C1 segment of cervical spinal cord (tissue), 14 donors: ENCODE measurements around the gene ZNF799.
A peak's percentile ranks its signal among the peaks of the same experiment; 100 is the strongest.
"Not testable (repeated sequence)": the region's sequence is repeated elsewhere in the genome, so short reads cannot be mapped to it uniquely, and the experiment has no call there.

Experiments used
- DNase-seq, 14 donors: peaks; one replicate each; lab custom pipeline; 2025; lab: John Stamatoyannopoulos, UW

ZNF799 gene

DNA sequence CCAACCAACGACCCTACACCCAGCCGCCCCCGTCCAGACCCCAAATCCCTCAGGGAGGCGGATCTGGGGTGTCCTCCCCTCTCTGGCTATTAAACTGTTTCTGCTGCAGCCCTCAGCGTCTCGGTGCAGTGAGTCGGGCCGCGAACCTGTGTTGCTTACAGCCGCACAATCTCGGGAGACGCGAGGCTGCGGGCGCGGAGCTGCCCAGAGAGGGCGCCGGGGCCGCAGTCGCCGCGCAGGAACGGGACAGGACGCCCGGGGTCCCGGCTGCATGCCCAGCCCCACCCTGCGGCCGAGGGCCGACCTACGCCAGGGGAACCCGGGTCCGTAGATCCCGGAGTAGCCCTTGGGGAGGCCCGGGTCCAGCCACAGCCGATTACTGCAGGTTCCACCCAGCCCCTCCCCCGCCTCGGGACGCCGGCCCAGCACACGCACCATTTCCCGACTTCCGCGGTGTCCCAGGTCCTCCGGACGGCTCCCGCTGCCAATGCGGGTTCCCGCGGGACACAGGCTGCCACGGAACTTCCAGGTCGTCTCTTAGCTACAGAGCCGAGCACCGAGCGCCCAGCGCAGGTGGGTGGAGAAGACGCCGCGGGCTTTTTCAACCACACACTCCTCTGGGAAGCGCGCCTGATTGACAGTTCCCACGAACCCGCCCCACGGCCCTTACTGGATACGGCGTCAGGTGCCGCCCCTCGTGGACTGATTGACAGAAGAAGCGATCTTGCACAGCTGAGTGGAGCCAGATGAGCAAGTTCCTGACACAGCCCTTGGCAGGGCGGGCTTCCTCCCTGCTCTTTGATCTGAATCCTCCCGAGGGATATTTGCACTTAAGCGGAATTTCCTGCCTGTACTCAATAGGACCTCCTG lies at the start of gene ZNF799:
ZNF799 (minus strand) TSS at position 639 of the 870 bp plus-strand sequence; CDS start at position 438, 201 bp downstream.
- peak; percentile 34 to 96 (median 90) for DNase-seq

DNA sequence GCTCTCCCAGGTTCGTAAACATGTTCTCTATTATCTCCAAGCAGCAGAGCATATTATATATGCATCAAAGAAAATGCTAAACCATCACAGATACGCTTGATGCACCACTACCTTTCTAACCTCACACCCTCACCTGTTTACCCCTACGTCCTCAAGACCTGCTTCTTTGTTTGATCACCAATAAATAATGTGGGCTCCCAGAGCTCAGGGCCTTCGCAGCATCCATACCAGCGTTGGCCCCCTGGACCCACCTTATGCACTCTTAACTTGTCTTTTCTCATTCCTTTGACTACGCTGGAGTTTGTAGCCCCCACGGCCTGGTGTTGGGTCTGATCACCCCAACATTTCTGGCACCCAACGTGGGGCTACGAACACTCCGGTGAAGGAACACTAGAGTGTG lies 49.8 kb upstream of the ZNF799 start:
- no peak for DNase-seq

DNA sequence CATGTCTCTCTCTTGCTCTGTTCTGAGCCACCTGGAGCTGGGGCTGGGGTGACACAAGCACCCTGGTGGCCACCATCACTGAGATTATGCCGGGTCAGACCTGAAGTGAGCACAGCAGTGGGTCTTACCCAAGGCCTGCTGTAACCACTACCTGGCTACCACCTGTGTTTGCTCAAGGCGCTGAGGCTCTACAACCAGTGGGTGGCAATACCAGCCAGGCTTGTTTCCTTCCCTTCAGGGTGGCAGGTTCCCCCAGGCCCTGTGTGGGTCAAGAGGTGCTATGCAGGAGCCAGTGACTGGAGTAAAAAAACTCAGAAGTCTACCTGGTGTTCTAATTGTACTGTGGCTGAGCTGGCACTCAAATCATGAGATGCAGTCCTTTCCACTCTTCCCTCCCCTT lies 47.7 kb upstream of the ZNF799 start:
- no peak for DNase-seq

DNA sequence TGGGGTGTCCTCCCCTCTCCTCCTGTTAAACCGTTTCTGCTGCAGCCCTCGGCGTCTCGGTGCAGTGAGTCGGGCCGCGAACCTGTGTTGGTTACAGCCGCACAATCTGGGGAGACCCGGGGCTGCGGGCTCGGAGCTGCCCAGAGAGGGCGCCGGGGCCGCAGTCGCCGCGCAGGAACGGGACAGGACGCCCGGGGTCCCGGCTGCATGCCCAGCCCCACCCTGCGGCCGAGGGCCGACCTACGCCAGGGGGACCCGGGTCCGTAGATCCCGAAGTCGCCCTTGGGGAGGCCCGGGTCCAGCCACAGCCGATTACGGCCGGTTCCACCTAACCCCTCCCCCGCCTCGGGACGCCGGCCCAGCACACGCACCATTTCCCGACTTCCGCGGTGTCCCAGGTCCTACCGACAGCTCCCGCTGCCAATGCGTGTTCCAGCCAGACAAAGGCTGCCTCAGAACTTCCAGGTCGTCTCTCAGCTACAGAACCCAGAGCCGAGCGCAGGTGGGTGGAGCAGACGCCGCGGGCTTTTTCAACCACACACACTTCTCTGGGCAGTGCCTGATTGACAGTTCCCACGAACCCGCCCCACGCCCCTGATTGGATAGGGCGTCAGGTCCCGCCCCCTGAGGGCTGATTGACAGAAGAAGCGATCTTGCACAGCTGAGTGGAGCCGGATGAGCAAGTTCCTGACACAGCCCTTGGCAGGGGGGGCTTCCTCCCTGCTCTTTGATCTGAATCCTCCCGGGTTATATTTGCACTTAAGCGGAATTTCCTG lies 39.7 kb upstream of the ZNF799 start, which contains the start of gene ZNF443:
ZNF443 (minus strand) TSS at position 481 of the 776 bp plus-strand sequence; CDS start at position 374, 107 bp downstream.
- peak; percentile 78 to 99 (median 94) for DNase-seq

DNA sequence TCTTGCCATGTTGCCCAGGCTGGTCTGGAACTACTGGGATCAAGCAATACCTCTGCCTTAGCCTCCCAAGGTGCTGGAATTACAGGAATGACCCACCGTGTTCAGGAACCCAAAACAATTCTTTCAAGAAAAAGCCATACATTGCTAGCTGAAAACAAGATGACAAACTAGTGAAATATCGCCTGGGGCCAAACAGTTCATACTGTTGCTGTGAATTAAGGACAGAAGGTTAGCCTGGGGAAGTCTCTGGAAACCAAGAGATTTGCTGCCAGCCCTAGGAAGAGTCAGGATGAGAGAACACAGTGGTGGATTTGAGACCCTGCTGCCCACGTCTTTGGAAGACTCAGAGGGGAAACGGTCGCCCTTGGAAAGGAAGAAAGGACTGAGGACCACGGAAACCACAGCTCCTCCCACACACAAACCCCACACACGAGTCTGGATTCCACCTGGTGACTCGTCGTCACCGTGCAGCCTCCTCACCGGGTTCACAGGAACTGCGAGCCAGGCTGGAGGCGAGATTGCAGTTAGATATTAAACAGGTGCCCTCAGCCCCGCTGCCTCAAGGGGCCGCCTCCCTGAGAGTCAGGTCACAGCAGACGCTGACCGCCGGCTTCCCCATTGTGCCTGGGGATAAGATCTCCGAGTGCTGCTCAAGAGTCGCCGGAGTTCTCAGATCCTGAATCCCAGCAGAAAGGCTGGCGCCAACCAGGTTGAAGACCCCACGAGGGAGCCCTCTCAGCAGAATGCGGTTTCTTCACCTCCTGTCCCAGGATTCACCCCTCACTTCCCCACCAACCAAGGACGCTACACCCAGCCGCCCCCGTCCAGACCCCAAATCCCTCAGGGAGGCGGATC lies 38.8 kb upstream of the ZNF799 start:
- DNase-seq, result peak in 2 of 14 donors; percentile 20 to 24

DNA sequence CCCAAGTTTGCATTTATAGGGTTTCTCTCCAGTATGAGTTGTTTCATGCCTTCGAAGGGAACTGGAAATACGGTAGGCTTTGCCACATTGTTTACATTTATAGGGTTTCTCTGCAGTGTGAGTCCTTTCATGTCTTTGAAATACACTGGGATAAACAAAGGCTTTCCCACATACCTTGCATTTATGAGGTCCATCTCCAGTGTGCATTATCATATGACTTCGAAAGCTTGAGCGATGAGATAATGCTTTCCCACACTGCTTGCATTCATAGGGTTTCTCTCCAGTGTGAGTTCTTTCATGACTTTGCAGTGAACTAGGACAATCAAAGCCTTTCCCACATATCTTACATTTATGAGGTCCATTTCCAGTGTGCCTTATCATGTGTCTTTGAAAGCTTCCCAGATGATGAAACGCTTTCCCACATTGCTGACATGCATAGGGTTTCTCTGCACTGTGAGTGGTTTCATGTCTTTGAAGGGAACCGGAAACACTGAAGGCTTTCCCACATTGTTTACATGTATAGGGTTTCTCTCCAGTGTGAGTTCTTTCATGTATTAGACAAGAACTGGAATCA lies 29.7 kb upstream of the ZNF799 start:
- DNase-seq, result not testable (repeated sequence)

DNA sequence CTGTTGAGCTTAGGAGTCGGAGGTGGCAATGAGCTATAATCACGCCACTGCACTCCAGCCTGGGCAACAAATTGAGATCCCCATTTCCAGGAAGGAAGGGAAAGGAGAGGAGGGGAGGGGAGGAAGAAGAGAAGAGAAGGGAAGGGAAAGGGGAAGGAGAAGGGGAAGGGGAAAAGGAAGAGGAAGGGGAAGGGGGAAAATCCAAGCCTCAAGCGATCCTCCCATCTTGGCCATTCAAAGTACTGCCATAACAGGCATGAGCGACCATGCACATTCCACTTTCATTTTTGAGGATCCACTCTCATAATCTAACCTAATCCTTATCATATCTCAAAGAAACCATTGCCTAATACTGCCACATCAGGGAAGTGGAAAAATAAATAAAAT lies 24.8 kb upstream of the ZNF799 start:
- DNase-seq, result no peak

DNA sequence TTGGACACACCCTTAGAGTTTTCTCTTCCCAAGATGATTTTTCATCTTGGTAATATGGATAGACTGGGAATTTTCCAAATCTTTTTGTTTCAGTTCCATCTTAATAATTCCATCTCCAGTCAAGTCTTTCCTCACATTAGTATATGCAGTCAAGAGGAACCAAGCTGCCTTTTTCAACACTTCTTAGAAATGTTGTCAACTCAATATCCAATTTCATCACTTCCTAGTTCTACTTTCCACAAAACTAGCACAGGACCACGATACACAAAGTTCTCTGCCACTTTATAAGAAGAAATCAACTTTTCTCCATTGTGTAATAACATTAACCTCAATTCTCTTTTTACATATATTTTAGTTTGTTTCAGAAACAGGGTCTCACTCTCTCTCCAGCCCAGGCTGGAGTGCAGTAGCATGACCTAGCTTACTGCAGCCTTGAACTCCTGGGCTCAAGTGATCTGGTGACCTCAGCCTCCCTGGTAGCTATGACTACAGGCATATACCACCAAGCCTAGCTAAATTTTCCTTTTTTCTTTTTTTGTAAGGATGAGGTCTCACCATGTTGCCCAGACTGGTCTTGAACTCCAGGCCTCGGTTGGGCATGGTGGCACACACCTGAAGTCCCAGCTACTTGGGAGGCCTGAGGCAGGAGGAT lies 24.3 kb upstream of the ZNF799 start:
- no peak for DNase-seq

DNA sequence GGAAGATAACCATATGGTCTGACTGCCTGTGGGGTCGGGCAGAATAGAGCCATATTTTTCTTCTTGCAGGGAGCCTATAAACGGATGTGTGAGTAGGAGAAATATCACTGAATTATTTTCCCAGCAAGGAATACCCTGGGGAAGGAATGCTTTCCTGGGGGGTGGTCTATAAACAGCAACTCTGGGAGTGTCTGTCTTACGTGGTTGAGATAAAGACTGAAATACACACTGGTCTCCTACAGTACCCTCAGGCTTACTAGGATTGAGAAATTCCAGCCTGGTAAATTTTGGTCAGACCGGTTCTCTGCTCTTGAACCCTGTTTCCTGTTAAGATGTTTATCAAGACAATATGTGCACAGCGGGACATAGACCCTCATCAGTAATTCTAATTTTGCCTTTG lies 16.2 kb upstream of the ZNF799 start:
- DNase-seq, result not testable (repeated sequence)

DNA sequence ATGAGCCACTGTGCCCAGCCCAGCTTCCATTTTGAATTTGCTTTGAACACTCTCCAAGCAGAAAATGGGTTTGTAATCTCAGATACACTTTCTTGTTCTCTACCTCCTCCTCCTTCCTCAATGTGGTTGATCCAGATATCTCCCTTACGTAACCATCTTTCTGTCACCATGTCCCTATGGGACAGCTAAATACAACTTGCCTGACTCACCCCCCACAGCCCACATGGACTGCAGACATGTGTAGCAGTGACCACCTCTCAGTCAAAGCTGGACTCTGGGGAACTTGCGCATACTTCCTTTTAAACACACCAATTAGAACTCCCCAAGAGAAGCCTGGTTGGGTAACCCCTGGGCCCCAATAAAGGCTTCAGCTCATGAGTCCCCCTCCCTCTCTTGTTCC lies 10.8 kb upstream of the ZNF799 start:
- DNase-seq, result no peak

DNA sequence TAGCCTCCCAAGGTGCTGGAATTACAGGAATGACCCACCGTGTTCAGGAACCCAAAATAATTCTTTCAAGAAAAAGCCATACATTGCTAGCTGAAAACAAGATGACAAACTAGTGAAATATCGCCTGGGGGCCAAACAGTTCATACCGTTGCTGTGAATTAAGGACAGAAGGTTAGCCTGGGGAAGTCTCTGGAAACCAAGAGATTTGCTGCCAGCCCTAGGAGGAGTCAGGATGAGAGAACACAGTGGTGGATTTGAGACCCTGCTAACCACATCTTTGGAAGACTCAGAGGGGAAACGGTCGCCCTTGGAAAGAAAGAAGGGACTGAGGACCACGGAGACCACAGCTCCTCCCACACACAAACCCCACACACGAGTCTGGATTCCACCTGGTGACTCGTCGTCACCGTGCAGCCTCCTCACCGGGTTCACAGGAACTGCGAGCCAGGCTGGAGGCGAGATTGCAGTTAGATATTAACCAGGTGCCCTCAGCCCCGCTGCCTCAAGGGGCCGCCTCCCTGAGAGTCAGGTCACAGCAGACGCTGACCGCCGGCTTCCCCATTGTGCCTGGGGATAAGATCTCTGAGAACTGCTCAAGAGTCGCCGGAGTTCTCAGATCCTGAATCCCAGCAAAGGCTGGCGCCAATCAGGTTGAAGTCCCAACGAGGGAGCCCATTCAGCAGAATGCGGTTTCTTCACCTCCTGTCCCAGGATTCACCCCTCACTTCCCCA lies 1.0 kb downstream of the ZNF799 start:
- DNase-seq, result peak in 1 of 14 donors; percentile 47

DNA sequence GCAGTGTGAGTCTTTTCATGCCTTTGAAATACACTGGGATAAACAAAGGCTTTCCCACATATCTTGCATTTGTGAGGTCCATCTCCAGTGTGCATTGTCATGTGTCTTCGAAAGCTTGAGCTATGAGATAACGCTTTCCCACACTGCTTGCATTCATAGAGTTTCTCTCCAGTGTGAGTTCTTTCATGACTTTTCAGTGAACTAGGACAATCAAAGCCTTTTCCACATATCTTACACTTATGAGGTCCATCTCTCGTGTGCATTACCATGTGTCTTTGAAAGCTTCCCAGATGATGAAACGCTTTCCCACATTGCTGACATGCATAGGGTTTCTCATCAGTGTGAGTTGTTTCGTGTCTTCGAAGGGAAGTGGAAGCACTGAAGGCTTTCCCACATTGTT lies 9.9 kb downstream of the ZNF799 start:
- not testable (repeated sequence) for DNase-seq

DNA sequence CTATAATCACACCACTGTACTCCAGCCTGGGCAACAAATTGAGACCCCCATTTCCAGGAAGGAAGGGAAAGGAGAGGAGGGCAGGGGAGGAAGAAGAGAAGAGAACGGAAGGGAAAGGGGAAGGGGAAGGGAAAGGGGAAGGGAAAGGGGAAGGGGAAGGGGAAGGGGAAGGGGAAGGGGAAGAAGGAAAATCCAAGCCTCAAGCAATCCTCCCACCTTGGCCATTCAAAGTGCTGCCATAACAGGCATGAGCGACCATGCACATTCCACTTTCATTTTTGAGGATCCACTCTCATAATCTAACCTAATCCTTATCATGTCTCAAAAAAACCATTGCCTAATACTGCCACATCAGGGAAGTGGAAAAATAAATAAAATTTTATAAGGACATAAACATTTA lies 14.7 kb downstream of the ZNF799 start:
- DNase-seq, result not testable (repeated sequence)

DNA sequence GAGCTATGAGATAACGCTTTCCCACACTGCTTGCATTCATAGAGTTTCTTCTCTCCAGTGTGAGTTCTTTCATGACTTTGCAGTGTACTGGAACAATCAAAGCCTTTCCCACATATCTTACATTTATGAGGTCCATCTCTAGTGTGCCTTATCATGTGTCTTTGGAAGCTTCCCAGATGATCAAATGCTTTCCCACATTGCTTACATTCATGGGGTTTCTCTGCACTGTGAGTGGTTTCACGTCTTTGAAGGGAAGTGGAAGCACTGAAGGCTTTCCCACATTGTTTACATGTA lies 20.7 kb downstream of the ZNF799 start:
- DNase-seq, result no peak

DNA sequence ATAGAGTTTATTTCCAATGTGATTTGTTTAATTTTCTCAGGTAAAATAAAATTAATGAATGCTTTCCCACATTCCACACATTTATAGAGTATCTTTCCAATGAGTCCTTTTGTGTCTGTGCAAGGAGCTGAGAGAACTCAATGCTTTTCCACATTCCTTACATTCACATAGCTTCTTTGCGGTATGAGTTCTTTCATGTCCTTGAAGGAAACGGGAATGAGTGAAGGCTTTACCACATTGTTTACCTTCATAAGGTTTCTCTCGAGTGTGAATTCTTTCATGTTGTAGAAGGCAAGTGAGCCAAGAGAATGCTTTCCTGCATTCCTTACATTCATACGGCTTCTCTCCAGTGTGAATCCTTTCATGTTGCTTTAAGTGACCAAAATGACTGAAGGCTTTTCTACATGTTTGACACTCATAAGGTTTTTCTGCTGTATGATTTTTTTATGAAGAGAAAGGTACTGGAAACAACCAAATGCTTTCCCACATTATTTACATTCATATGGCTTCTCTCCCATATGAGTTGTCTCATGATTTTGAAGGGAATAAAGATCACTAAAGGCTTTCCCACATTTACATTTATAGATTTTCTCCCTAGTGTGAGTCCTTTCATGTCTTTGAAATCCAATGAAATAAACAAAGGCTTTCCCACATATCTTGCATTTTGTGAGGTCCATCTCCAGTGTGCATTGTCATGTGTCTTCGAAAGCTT lies 21.2 kb downstream of the ZNF799 start:
- no peak for DNase-seq

DNA sequence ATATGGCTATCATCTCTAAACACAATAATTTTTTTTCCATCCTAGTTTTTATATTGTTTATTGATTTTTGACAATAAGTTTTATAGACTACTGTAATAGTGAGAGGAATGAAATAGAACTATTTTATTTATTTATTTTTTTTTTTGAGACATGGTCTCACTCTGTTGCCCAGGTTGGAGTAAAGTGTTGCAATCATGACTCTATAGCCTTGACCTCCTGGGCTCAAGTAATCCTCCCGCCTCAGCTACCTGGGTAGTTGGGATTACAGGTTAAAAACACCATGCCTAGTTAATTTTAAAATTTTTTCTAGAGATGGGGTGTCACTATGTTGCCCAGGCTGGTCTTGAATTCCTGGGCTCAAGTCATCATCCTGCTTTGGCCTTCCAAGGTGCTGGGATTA lies 27.0 kb downstream of the ZNF799 start:
- DNase-seq, result no peak

DNA sequence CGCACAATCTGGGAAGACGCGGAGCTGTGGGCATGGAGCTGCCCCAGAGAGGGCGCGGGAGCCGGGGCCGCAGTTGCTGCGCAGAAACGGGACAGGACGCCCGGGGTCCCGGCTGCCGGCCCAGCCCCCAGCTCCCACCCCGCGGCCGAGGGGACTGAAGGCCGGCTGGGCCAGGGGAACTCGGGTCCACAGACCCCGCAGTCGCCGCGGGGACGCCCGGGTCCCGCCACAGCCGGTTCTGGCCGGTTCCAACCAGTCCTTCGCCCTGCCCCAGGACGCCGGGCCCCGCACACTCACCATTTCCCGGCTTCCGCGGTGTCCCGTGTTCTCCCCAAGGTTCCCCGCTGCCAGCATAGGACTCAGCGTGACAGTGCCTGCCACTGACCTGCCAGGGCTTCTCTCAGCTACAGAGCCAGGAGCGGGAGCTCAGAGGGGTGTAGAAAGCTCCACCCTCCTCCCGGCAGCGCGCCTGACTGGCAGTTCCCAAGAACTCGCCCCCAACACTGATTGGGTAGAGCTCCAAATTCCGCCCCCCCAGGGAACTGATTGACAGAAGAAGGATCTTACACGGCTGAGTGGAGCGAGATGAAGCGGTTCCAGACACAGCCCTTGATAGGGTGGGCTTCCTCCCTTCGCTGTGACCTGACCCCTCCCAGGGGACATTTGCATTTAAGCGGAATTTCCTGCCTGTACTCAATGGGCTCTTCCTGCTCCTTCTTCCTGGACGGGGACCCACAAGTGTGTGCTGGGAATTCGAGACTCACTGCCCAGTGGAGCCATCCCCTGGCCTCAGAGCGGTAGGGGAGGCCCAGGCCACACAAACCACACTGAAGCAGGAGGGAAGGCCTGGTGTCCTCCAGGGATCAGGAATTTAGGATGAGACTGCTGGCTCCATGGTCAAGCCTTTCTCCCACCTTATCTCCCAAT lies 35.6 kb downstream of the ZNF799 start, which contains the start of gene ZNF442:
ZNF442 (minus strand) TSS at position 448 of the 927 bp plus-strand sequence. CDS start 2,052 bp downstream, outside the sequence.
- DNase-seq, result peak; percentile 60 to 98 (median 92)
